Peyer's patch (tissue), 4 donors: ENCODE results near the gene FOXK1. TPM values are rescaled to one million over a fixed set of nuclear protein-coding genes. Genes with fewer than 3 reads are reported as not detected.

ENCODE experiments used
- DNase-seq, 3 donors: peaks; one replicate each; pipeline ENCODE4 v3.0.0-alpha.2; 2017 to 2019
- H3K27ac ChIP-seq, 4 donors: fragments of 200-600 bp; sonication (generic); one replicate each; pipeline ENCODE4 v1.5.1; 2016 to 2019
- H3K27me3 ChIP-seq, 2 donors: fragments of 200-600 bp; sonication (generic); one replicate each; pipeline ENCODE4 v1.5.1; 2019
- H3K36me3 ChIP-seq, 3 donors: fragments of 200-600 bp; sonication (generic); one replicate each; pipeline ENCODE4 v1.5.1; 2016 to 2019
- H3K4me1 ChIP-seq, 4 donors: fragments of 200-600 bp; sonication (generic); one replicate each; pipeline ENCODE4 v1.5.1; 2016 to 2019
- H3K4me3 ChIP-seq, 4 donors: fragments of 200-600 bp; sonication (generic); 1 replicate in 3 of 4; 2 replicates in 1 of 4; pipeline ENCODE4 v1.5.1; 2016 to 2019; ENCODE audit warnings: mild to moderate bottlenecking in 1 of 4
- H3K9me3 ChIP-seq, 4 donors: fragments of 200-600 bp; sonication (generic); one replicate each; pipeline ENCODE4 v1.5.1; 2016 to 2019; ENCODE audit warnings: mild to moderate bottlenecking in 1 of 4
- CTCF ChIP-seq, 6 experiments: fragments of 450-650 bp in 4 of 6; fragments of 200-600 bp in 2 of 6; sonication (generic) in 1 of 6; IDR thresholded peaks; one replicate each; pipeline ENCODE4 v1.5.1; 2017 to 2019; ENCODE audit warnings: antibody characterized with exemption in 6 of 6, mild to moderate bottlenecking in 3 of 6, moderate library complexity in 1 of 6
- POLR2A ChIP-seq, 2 donors: fragments of 450-650 bp; IDR thresholded peaks; one replicate each; pipeline ENCODE4 v1.5.1; 2017; ENCODE audit warnings: antibody characterized with exemption in 2 of 2, mild to moderate bottlenecking in 2 of 2, moderate library complexity in 2 of 2
- total RNA-seq, 4 donors: library from RNA; depleted of rRNA; stranded (reverse); fragments of >200 nt; gene quantifications; one replicate each; pipeline ENCODE4 v1.1.0, GENCODE V29; 2016

The FOXK1 gene
- total RNA-seq, 4 donors from 2014 or later = 14.9 to 47.0 (median 36.1) TPM

- H3K36me3 ChIP-seq = no peaks in the 10 kb centered on the region
- H3K4me3 ChIP-seq = no peak overlapping the region
- peaks cover 0 to 13% (median 8%) of the 10 kb centered on the region in 4 donors for H3K4me1 ChIP-seq
- TF ChIP-seq CTCF (IDR thresholded peaks at IDR 0.05) (no peak), POLR2A (IDR thresholded peaks at IDR 0.05) (no peak)
- DNase-seq = no peak
- no peaks in the 10 kb centered on the region for H3K9me3 ChIP-seq
- H3K27me3 ChIP-seq = no peaks in the 10 kb centered on the region
- no peak overlapping the region for H3K27ac ChIP-seq
Measured at GRCh38 chr7:4771737-4772136, 89.6 kb downstream of the FOXK1 start.

GRCh38 chr7:4772306-4772705 is 90.2 kb downstream of the FOXK1 start:
- Histone ChIP-seq H3K27me3 (no peaks in the 10 kb centered on the region), H3K36me3 (no peaks in the 10 kb centered on the region), H3K9me3 (no peaks in the 10 kb centered on the region), H3K4me1 (peaks cover 0 to 16% (median 10%) of the 10 kb centered on the region in 4 donors), H3K27ac (no peak overlapping the region), H3K4me3 (no peak overlapping the region)
- TF ChIP-seq POLR2A (IDR thresholded peaks at IDR 0.05) (no peak), CTCF (IDR thresholded peaks at IDR 0.05) (no peak)
- DNase-seq = no peak

- H3K9me3 ChIP-seq = no peaks in the 10 kb centered on the region
- DNase-seq = no peak
- H3K36me3 ChIP-seq = no peaks in the 10 kb centered on the region
- no peaks in the 10 kb centered on the region for H3K27me3 ChIP-seq
- H3K4me1 ChIP-seq = peaks cover 0 to 16% (median 10%) of the 10 kb centered on the region in 4 donors
- TF ChIP-seq CTCF (IDR thresholded peaks at IDR 0.05) (no peak), POLR2A (IDR thresholded peaks at IDR 0.05) (no peak)
- peak overlapping the region in 1 of 4 donors; percentile 89 for H3K27ac ChIP-seq
- peak overlapping the region in 1 of 4 donors; percentile 90 for H3K4me3 ChIP-seq
Measured at GRCh38 chr7:4774007-4774406, 91.9 kb downstream of the FOXK1 start.

- TF ChIP-seq POLR2A (IDR thresholded peaks at IDR 0.05) (no peak), CTCF (IDR thresholded peaks at IDR 0.05) (no peak)
- Histone ChIP-seq H3K9me3 (no peaks in the 10 kb centered on the region), H3K36me3 (peaks cover 0 to 2% (median 0%) of the 10 kb centered on the region in 3 donors), H3K4me3 (peak overlapping the region; percentile 69 to 92 (median 90)), H3K4me1 (peaks cover 0 to 16% (median 10%) of the 10 kb centered on the region in 4 donors), H3K27ac (peak overlapping the region; percentile 89 to 96 (median 92)), H3K27me3 (no peaks in the 10 kb centered on the region)
- DNase-seq = peak in 2 of 3 donors; percentile 47 to 67
Measured at GRCh38 chr7:4774658-4775249, 92.7 kb downstream of the FOXK1 start.

- DNase-seq = peak; percentile 98
- Histone ChIP-seq H3K4me3 (peak within 1 kb of the TSS; percentile 69 to 92 (median 90)), H3K4me1 (peaks cover 0 to 16% (median 10%) of the 10 kb centered on the region in 4 donors), H3K27me3 (no peaks in the 10 kb centered on the region), H3K27ac (peak within 1 kb of the TSS; percentile 89 to 96 (median 92)), H3K9me3 (no peaks in the 10 kb centered on the region), H3K36me3 (peaks cover 0 to 8% (median 0%) of the 10 kb centered on the region in 3 donors)
- peak; percentile 88 to 95 for TF ChIP-seq POLR2A (IDR thresholded peaks at IDR 0.05)
- no peak for TF ChIP-seq CTCF (IDR thresholded peaks at IDR 0.05)
Measured at GRCh38 chr7:4775250-4775847, 93.3 kb downstream of the FOXK1 start, which contains the start of gene AP5Z1. AP5Z1 (plus strand) TSS chr7:4775623; CDS start chr7:4775716, 93 bp downstream.
